ENCODE results near the gene NAT16. TPM values are rescaled to one million over a fixed set of nuclear protein-coding genes. Genes with fewer than 3 reads are reported as not detected.

The NAT16 gene
- total and polyA plus RNA-seq, 9 of the 15 experiments (the other 6 are each of a cell fraction or from before 2014, with no cell fraction given): 0.04 TPM; not detected in 8

- TF ChIP-seq, protein P1, sequence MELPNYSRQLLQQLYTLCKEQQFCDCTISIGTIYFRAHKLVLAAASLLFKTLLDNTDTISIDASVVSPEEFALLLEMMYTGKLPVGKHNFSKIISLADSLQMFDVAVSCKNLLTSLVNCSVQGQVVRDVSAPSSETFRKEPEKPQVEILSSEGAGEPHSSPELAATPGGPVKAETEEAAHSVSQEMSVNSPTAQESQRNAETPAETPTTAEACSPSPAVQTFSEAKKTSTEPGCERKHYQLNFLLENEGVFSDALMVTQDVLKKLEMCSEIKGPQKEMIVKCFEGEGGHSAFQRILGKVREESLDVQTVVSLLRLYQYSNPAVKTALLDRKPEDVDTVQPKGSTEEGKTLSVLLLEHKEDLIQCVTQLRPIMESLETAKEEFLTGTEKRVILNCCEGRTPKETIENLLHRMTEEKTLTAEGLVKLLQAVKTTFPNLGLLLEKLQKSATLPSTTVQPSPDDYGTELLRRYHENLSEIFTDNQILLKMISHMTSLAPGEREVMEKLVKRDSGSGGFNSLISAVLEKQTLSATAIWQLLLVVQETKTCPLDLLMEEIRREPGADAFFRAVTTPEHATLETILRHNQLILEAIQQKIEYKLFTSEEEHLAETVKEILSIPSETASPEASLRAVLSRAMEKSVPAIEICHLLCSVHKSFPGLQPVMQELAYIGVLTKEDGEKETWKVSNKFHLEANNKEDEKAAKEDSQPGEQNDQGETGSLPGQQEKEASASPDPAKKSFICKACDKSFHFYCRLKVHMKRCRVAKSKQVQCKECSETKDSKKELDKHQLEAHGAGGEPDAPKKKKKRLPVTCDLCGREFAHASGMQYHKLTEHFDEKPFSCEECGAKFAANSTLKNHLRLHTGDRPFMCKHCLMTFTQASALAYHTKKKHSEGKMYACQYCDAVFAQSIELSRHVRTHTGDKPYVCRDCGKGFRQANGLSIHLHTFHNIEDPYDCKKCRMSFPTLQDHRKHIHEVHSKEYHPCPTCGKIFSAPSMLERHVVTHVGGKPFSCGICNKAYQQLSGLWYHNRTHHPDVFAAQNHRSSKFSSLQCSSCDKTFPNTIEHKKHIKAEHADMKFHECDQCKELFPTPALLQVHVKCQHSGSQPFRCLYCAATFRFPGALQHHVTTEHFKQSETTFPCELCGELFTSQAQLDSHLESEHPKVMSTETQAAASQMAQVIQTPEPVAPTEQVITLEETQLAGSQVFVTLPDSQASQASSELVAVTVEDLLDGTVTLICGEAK (IDR thresholded peaks at IDR 0.05): peak; percentile 47; the same call in 1 of the 2 replicates
- TF ChIP-seq, protein P1 (CRISPR knock-in tag; IDR thresholded peaks at IDR 0.05): no peak
- TF ChIP-seq ZNF512 (tag; IDR thresholded peaks at IDR 0.05) (peak; percentile 89), ZNF347 (CRISPR knock-in tag; IDR thresholded peaks at IDR 0.05; ENCODE audit: low read depth) (no peak), ZNF197 (CRISPR knock-in tag; IDR thresholded peaks at IDR 0.05; ENCODE audit: low read depth) (no peak), HMG20B (CRISPR knock-in tag; IDR thresholded peaks at IDR 0.05) (no peak), ARHGAP35 (IDR thresholded peaks at IDR 0.05; ENCODE audit: partially characterized antibody) (peak; percentile 25), SMARCA4 (IDR thresholded peaks at IDR 0.05) (peak; percentile 81), DIDO1 (tag; IDR thresholded peaks at IDR 0.05; ENCODE audit: low read depth) (no peak), CEBPG (CRISPR knock-in tag; IDR thresholded peaks at IDR 0.05) (no peak), CEBPG (tag; conservative IDR thresholded peaks at IDR 0.05 in 1 of 2, IDR thresholded peaks at IDR 0.05 in 1 of 2) (peak; percentile 65 to 82), ZNF311 (CRISPR knock-in tag; IDR thresholded peaks at IDR 0.05) (no peak), CCNT2 (IDR thresholded peaks at IDR 0.05; ENCODE audit: borderline replicate concordance, extremely low read depth, insufficient read length, low read depth, low read length) (peak; percentile 33), EHMT2 (IDR thresholded peaks at IDR 0.05) (no peak), SMARCB1 (IDR thresholded peaks at IDR 0.05; ENCODE audit: insufficient read length, low read depth) (no peak), DMBX1 (CRISPR knock-in tag; IDR thresholded peaks at IDR 0.05; ENCODE audit: borderline replicate concordance) (no peak), ZNF124 (CRISPR knock-in tag; IDR thresholded peaks at IDR 0.05) (no peak)
These were observed 57.8 kb downstream of the NAT16 start (continued) for GRCh38 chr7:101121991-101122932.
